DMS79 treated with DMSO at 0.1 percent for 48 hours (cell line): Measurements from ENCODE around the gene MSH4.
"Not testable (repeated sequence)": the region's sequence is repeated elsewhere in the genome, so short reads cannot be mapped to it uniquely, and the experiment has no call there.

Source experiments
- DNase-seq: peaks from one replicate; lab custom pipeline; 2025; lab: John Stamatoyannopoulos, UW

Gene MSH4

GRCh38 chr1:75937034-75937433 is 140.4 kb downstream of the MSH4 start:
- no peak for DNase-seq

GRCh38 chr1:75943037-75943436 is 146.4 kb downstream of the MSH4 start:
- DNase-seq, result not testable (repeated sequence)

DNA sequence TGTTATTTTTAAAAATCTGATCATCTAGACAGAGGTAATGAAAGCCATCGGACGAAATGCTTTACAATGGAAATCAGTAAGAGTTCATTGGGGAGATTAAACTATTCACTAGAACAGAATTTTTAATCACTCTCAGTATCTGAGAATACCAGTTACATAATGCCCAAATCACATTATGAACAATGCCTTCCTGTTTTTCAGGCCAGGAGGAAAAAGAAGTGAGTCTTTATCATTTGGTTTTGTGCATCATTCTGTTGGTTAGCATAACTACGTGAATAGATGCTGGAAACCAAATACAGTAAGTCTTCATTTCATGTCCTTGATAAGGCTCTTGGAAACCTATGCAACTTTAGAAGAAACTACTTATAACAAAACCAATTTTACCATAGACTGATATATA is 153.5 kb downstream of the MSH4 start:
- DNase-seq, result no peak

DNA sequence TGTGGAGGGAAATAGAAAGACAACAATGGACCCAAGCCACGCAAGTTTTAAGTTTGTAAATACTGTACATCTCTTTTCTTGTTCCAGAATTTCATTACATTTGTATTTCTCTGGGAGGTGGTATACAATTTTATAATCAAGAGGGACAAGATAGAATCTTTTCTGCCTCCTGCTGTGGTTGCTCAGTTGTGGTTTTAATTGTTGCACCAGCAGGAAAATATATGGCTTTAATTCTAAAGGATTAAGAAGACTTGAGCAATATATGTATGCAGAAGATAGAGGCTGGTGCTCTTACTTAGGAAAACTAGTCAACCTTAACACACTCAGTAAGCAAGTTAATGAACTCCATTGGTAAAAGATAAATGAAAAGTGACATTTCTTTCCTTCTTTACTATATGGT is 155.3 kb downstream of the MSH4 start:
- DNase-seq, result no peak

DNA sequence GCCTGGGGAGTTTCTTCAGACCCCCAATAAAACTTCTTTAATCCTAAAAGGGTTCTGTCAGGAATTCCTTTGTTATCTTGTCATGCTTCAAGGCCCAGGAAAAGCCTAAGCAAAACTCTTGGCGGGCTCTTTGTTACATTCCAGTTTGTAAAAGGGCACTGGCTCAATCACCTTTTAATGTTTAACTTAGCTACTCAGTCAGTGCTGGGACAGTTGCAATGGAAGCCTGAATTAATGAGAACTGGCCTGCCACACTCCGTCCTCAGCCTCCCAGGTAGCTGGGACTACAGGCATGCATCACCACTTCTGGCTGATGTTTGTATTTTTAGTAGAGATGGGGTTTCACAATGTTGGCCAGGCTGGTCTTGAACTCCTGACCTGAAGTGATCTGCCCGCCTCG is 156.8 kb downstream of the MSH4 start:
- DNase-seq, result no peak

DNA sequence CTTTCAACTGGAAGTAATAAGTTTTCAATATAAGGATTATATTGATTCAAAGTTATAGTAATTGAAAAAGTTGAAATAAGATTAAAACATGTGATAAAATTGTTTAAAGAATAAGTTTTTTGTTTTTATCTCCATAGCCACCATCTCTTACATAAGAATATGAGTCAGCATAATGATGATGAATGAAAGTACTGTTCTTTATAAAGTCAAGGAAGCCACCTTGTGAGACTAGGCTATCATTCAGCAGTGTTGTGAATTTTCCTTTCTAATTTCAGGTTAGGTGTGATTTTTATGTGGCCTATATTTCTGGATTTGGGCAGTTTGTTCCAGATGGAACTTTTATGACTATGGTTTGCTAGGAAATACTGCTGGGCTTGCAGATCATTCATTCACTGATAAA is 157.9 kb downstream of the MSH4 start:
- no peak for DNase-seq
